KMS-11 (cell line): ENCODE data around the gene ICE1.
"Not testable (repeated sequence)": the region's sequence is repeated elsewhere in the genome, so short reads cannot be mapped to it uniquely, and the experiment has no call there.

Experiments
- H2AFZ ChIP-seq: fragments of 200-600 bp; sonication (generic); 2 replicates; pipeline ENCODE4 v1.6.1; 2016; ENCODE audit warnings: antibody characterized with exemption, mixed run types, low read depth
- H3K27ac ChIP-seq: fragments of 200-600 bp; sonication (generic); 2 replicates; pipeline ENCODE4 v1.6.1; 2016; ENCODE audit warnings: mild to moderate bottlenecking, mixed run types
- H3K27me3 ChIP-seq: fragments of 200-600 bp; sonication (generic); 2 replicates; pipeline ENCODE4 v1.6.1; 2017; ENCODE audit warnings: mild to moderate bottlenecking, low read depth, mixed run types, moderate library complexity; ENCODE audit not compliant: insufficient read depth
- H3K36me3 ChIP-seq: fragments of 200-600 bp; sonication (generic); 2 replicates; pipeline ENCODE4 v1.6.1; 2017; ENCODE audit warnings: mild to moderate bottlenecking, mixed run types; ENCODE audit not compliant: insufficient read depth
- H3K4me1 ChIP-seq: fragments of 200-600 bp; sonication (generic); 2 replicates; pipeline ENCODE4 v1.6.1; 2016; ENCODE audit warnings: mild to moderate bottlenecking, low read depth, mixed run types; ENCODE audit not compliant: poor library complexity, severe bottlenecking
- H3K4me2 ChIP-seq: fragments of 200-600 bp; sonication (generic); 2 replicates; pipeline ENCODE4 v1.7.0; 2016; ENCODE audit warnings: mild to moderate bottlenecking, mixed run types
- H3K4me3 ChIP-seq: fragments of 200-600 bp; sonication (generic); IDR thresholded peaks from 2 replicates; pipeline ENCODE4 v1.6.1; 2017; ENCODE audit warnings: low read depth, low read length, mixed read lengths; ENCODE audit not compliant: insufficient read depth
- H3K79me2 ChIP-seq: fragments of 200-600 bp; sonication (generic); 2 replicates; pipeline ENCODE4 v1.6.1; 2016; ENCODE audit warnings: low read depth, mixed run types; ENCODE audit not compliant: insufficient read depth
- H3K9ac ChIP-seq: fragments of 200-600 bp; sonication (generic); 2 replicates; pipeline ENCODE4 v1.6.1; 2016; ENCODE audit warnings: mild to moderate bottlenecking, mixed run types
- H4K20me1 ChIP-seq: fragments of 200-600 bp; sonication (generic); 2 replicates; pipeline ENCODE4 v1.6.1; 2016; ENCODE audit warnings: mild to moderate bottlenecking, mixed run types; ENCODE audit not compliant: insufficient read depth
- CTCF ChIP-seq: fragments of 200-600 bp; sonication (generic); conservative IDR thresholded peaks from 2 replicates; pipeline ENCODE4 v1.6.1; 2017; ENCODE audit warnings: low read depth, mild to moderate bottlenecking, antibody characterized with exemption, low read length, moderate library complexity, mixed read lengths

Gene ICE1

GRCh38 chr5:5505815-5506214 is 83.3 kb downstream of the ICE1 start:
- Histone ChIP-seq H2AFZ (no peak overlapping the region), H3K4me2 (no peak overlapping the region), H4K20me1 (no peaks in the 10 kb centered on the region), H3K27me3 (no peaks in the 10 kb centered on the region), H3K9ac (no peak overlapping the region), H3K36me3 (no peaks in the 10 kb centered on the region), H3K27ac (no peak overlapping the region), H3K79me2 (no peaks in the 10 kb centered on the region), H3K4me1 (no peaks in the 10 kb centered on the region), H3K4me3 (no peak overlapping the region)
- no peak for TF ChIP-seq CTCF

GRCh38 chr5:5508391-5508790 is 85.9 kb downstream of the ICE1 start:
- H3K4me2 ChIP-seq: no peak overlapping the region
- H4K20me1 ChIP-seq: no peaks in the 10 kb centered on the region
- H3K9ac ChIP-seq: no peak overlapping the region
- H3K4me1 ChIP-seq: no peaks in the 10 kb centered on the region
- H3K36me3 ChIP-seq: no peaks in the 10 kb centered on the region
- no peak overlapping the region for H3K27ac ChIP-seq
- H3K27me3 ChIP-seq: no peaks in the 10 kb centered on the region
- H3K4me3 ChIP-seq: no peak overlapping the region
- H3K79me2 ChIP-seq: no peaks in the 10 kb centered on the region
- no peak for TF ChIP-seq CTCF
- no peak overlapping the region for H2AFZ ChIP-seq

GRCh38 chr5:5511904-5512416 is 89.5 kb downstream of the ICE1 start:
- H3K4me1 ChIP-seq: no peaks in the 10 kb centered on the region
- no peak overlapping the region for H3K4me3 ChIP-seq
- no peaks in the 10 kb centered on the region for H4K20me1 ChIP-seq
- no peak overlapping the region for H3K9ac ChIP-seq
- H3K36me3 ChIP-seq: no peaks in the 10 kb centered on the region
- no peak for TF ChIP-seq CTCF
- no peaks in the 10 kb centered on the region for H3K27me3 ChIP-seq
- H3K27ac ChIP-seq: no peak overlapping the region
- H3K4me2 ChIP-seq: no peak overlapping the region
- no peaks in the 10 kb centered on the region for H3K79me2 ChIP-seq
- no peak overlapping the region for H2AFZ ChIP-seq

GRCh38 chr5:5512543-5512942 is 90.1 kb downstream of the ICE1 start:
- Histone ChIP-seq H3K79me2 (no peaks in the 10 kb centered on the region), H2AFZ (no peak overlapping the region)

GRCh38 chr5:5520622-5521021 is 98.1 kb downstream of the ICE1 start:
- not testable (repeated sequence) for H3K27ac ChIP-seq, H3K36me3 ChIP-seq

More at GRCh38 chr5:5512543-5512942, 90.1 kb downstream of the ICE1 start:
- Histone ChIP-seq H3K27ac (no peak overlapping the region), H3K36me3 (no peaks in the 10 kb centered on the region), H3K27me3 (no peaks in the 10 kb centered on the region), H3K9ac (no peak overlapping the region), H3K4me2 (no peak overlapping the region), H4K20me1 (no peaks in the 10 kb centered on the region), H3K4me3 (no peak overlapping the region), H3K4me1 (no peaks in the 10 kb centered on the region)
- no peak for TF ChIP-seq CTCF

More at GRCh38 chr5:5520622-5521021, 98.1 kb downstream of the ICE1 start:
- not testable (repeated sequence) for H3K4me2 ChIP-seq, H3K79me2 ChIP-seq, H2AFZ ChIP-seq, H3K27me3 ChIP-seq, H4K20me1 ChIP-seq, H3K4me3 ChIP-seq, H3K9ac ChIP-seq
- H3K4me1 ChIP-seq: peaks cover 28% of the 10 kb centered on the region
